HG02588 (cell line): ENCODE measurements around the gene PCDHB7.
"Not testable (repeated sequence)": the region's sequence is repeated elsewhere in the genome, so short reads cannot be mapped to it uniquely, and the experiment has no call there.

ENCODE experiments used
- ATAC-seq: cut with Tn5 transposase; IDR thresholded peaks from one replicate; pipeline ENCODE4 v1.9.1; 2021; ENCODE audit warnings: mild to moderate bottlenecking, moderate library complexity; ENCODE audit not compliant: unreplicated experiment

Gene PCDHB7

GRCh38 chr5:141223112-141223783 lies 50.8 kb downstream of the PCDHB7 start, which contains the start of gene PCDHB14:
PCDHB14 (plus strand) TSS chr5:141223343; CDS start chr5:141223506, 163 bp downstream.
- no peak for ATAC-seq

- ATAC-seq = not testable (repeated sequence)
Measured at GRCh38 chr5:141224844-141225243, 52.4 kb downstream of the PCDHB7 start.

- not testable (repeated sequence) for ATAC-seq
Measured at GRCh38 chr5:141225421-141225820, 53.0 kb downstream of the PCDHB7 start.
